Fibroblast of lung (primary cell): ENCODE results near the gene HKDC1.

Source experiments
- EZH2 ChIP-seq: IDR thresholded peaks from 2 replicates; pipeline ENCODE4 v1.5.1; 2012; ENCODE audit warnings: low read length, control low read depth, mild to moderate bottlenecking; ENCODE audit errors: missing control alignments
- TF ChIP-seq, protein P1 (sequence below), 2 donors: IDR thresholded peaks in 1 of 2; conservative IDR thresholded peaks in 1 of 2; 1 replicate in 1 of 2; 2 replicates in 1 of 2; pipeline ENCODE4 v1.5.1; 2011 to 2012; ENCODE audit warnings: low read length in 2 of 2, control low read depth in 1 of 2, inconsistent platforms in 1 of 2, low read depth in 1 of 2, mild to moderate bottlenecking in 1 of 2

DNA sequence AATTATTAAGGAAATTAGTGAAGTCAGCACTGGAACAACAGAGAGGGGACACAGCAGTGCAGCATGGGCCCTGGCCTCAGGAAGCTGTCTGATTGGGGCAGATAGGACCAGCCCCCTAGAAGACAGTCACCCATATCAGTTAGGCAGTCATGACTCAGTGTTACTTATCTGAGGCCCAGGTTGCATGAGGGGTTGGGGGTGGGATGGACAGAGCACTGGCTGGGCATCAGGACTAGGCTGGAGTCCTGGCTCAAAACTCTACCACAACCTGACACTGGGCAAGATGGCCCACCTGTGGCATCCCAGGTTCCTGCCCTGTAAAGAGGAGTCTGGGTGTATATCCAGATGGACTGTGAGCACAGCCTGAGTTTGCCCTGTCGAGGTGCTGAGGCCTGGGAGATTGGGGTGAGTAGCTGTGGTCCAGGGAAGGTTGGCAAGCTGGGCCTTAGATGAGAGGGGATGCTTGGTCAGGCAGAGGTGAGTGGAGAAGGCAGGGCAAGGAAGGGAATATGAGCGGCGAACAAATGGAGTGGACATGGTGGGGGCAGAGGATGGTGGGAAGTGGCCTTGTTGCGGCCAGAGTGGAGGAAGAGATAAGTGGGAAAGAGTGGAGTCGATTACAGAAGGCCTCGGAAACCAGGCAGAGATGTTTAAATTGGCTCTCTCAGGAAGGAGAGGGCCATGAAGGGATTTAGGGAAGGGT is 95.6 kb downstream of the HKDC1 start:
- TF ChIP-seq, protein P1, sequence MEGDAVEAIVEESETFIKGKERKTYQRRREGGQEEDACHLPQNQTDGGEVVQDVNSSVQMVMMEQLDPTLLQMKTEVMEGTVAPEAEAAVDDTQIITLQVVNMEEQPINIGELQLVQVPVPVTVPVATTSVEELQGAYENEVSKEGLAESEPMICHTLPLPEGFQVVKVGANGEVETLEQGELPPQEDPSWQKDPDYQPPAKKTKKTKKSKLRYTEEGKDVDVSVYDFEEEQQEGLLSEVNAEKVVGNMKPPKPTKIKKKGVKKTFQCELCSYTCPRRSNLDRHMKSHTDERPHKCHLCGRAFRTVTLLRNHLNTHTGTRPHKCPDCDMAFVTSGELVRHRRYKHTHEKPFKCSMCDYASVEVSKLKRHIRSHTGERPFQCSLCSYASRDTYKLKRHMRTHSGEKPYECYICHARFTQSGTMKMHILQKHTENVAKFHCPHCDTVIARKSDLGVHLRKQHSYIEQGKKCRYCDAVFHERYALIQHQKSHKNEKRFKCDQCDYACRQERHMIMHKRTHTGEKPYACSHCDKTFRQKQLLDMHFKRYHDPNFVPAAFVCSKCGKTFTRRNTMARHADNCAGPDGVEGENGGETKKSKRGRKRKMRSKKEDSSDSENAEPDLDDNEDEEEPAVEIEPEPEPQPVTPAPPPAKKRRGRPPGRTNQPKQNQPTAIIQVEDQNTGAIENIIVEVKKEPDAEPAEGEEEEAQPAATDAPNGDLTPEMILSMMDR (conservative IDR thresholded peaks at IDR 0.05 in 1 of 2, IDR thresholded peaks at IDR 0.05 in 1 of 2; ENCODE audit: low read depth in 1 of 2, low read length in 2 of 2): no peak
- TF ChIP-seq EZH2: no peak
